Stomach (tissue), 4 donors: ENCODE measurements around the gene GPR61.

Experiments used
- POLR2A ChIP-seq, 4 donors: fragments of 450-650 bp; IDR thresholded peaks; one replicate each; pipeline ENCODE4 v1.6.1; 2016; ENCODE audit warnings: antibody characterized with exemption in 4 of 4, control low read depth in 2 of 4, mild to moderate bottlenecking in 1 of 4, moderate library complexity in 1 of 4
- POLR2AphosphoS5 ChIP-seq, 3 donors: sonication (generic); formaldehyde crosslinking; IDR thresholded peaks; one replicate each; pipeline ENCODE4 v1.6.1; 2016; ENCODE audit warnings: antibody characterized with exemption in 3 of 3
- TF ChIP-seq, protein P1 (sequence below), 7 experiments: fragments of 450-650 bp in 4 of 7; fragments of 200-600 bp in 3 of 7; sonication (generic) in 3 of 7; IDR thresholded peaks; one replicate each; pipeline ENCODE4 v1.5.1; 2016 to 2019; ENCODE audit warnings: antibody characterized with exemption in 7 of 7, control low read depth in 2 of 7, mild to moderate bottlenecking in 1 of 7

DNA sequence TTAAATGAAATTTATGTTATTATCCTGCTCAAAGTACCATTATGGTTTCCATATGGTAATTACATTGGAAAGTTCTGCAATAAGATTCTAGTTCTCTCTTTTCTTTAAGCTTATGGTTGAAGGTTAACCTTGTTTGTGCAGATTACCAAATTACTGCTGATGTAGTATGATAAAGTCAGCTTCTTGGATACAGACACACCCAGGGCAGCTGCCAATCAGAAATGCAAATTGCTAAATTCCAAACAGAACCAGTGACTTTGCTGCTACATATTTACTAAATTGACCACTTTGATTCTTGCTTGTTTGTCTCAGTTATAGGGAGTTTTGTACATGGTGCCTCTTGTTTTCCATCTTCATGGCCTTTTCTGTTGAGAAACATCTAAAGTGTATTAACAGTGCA, 53.2 kb downstream of the GPR61 start:
- TF ChIP-seq, protein P1, sequence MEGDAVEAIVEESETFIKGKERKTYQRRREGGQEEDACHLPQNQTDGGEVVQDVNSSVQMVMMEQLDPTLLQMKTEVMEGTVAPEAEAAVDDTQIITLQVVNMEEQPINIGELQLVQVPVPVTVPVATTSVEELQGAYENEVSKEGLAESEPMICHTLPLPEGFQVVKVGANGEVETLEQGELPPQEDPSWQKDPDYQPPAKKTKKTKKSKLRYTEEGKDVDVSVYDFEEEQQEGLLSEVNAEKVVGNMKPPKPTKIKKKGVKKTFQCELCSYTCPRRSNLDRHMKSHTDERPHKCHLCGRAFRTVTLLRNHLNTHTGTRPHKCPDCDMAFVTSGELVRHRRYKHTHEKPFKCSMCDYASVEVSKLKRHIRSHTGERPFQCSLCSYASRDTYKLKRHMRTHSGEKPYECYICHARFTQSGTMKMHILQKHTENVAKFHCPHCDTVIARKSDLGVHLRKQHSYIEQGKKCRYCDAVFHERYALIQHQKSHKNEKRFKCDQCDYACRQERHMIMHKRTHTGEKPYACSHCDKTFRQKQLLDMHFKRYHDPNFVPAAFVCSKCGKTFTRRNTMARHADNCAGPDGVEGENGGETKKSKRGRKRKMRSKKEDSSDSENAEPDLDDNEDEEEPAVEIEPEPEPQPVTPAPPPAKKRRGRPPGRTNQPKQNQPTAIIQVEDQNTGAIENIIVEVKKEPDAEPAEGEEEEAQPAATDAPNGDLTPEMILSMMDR (IDR thresholded peaks at IDR 0.05): no peak
- TF ChIP-seq POLR2AphosphoS5 (IDR thresholded peaks at IDR 0.05) (no peak), POLR2A (IDR thresholded peaks at IDR 0.05) (no peak)
